GM20000 (cell line): Measurements from ENCODE around the gene F11.

ENCODE experiments used
- DNase-seq: peaks from one replicate; pipeline ENCODE4 v3.0.0; 2012; ENCODE audit warnings: low spot score
- CTCF ChIP-seq: IDR thresholded peaks from 2 replicates; pipeline ENCODE4 v1.5.1; 2012; ENCODE audit warnings: mild to moderate bottlenecking, control low read depth; ENCODE audit errors: extremely low read depth, missing control alignments

The F11 gene

GRCh38 chr4:186294160-186294559 lies 28.2 kb downstream of the F11 start:
- TF ChIP-seq CTCF = no peak

GRCh38 chr4:186296481-186296880 lies 30.5 kb downstream of the F11 start:
- no peak for TF ChIP-seq CTCF
- DNase-seq = no peak

More at GRCh38 chr4:186294160-186294559, 28.2 kb downstream of the F11 start:
- DNase-seq = no peak

GRCh38 chr4:186297013-186297645 lies 31.1 kb downstream of the F11 start:
- peak; percentile 38 for TF ChIP-seq CTCF
- DNase-seq = peak; percentile 72

GRCh38 chr4:186298031-186298647 lies 32.1 kb downstream of the F11 start:
- no peak for DNase-seq
- no peak for TF ChIP-seq CTCF

GRCh38 chr4:186299291-186299690 lies 33.3 kb downstream of the F11 start:
- no peak for DNase-seq
- no peak for TF ChIP-seq CTCF

GRCh38 chr4:186300659-186301390 lies 34.8 kb downstream of the F11 start:
- no peak for DNase-seq
- TF ChIP-seq CTCF = no peak

GRCh38 chr4:186304216-186304615 lies 38.2 kb downstream of the F11 start:
- DNase-seq = no peak
- no peak for TF ChIP-seq CTCF
